AG09309 (cell line): ENCODE data around the gene PTGFR.

ENCODE experiments used
- DNase-seq: peaks from one replicate; pipeline ENCODE4 v3.0.0-alpha.2; 2010; ENCODE audit warnings: low read depth
- H3K4me3 ChIP-seq: 2 replicates; pipeline ENCODE4 v1.5.1; 2011; ENCODE audit warnings: mild to moderate bottlenecking, low read depth, low read length, moderate library complexity; ENCODE audit not compliant: control insufficient read depth
- CTCF ChIP-seq: IDR thresholded peaks from 2 replicates; pipeline ENCODE4 v1.5.1; 2011; ENCODE audit warnings: mild to moderate bottlenecking, low read depth, low read length, inconsistent platforms; ENCODE audit not compliant: insufficient read depth, control insufficient read depth; ENCODE audit errors: missing control alignments

The PTGFR gene

GRCh38 chr1:78511334-78511733 is 20.6 kb downstream of the PTGFR start:
- no peak for TF ChIP-seq CTCF
- DNase-seq, result no peak
- no peak overlapping the region for H3K4me3 ChIP-seq

DNA sequence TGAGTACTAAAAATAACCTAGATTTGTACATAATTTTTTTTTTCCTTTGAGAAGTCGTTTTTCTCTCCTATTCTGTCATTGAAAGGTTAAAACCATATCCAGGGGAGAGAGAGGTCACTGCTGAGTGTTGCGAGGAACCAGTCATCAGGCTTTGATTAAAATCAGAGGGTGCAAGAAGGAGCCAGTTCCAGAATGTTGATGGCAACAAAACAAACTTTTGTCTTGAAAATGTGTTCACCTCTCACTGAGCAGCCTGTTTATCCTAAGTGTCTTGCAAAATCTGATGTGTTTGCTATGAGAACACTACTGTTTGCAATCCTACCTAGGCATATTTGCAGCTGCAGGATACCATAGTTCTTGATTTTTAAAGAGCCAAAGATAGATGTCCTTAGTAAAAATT is 25.9 kb downstream of the PTGFR start:
- no peak for DNase-seq
- H3K4me3 ChIP-seq, result no peak overlapping the region
- no peak for TF ChIP-seq CTCF

GRCh38 chr1:78519446-78519845 is 28.7 kb downstream of the PTGFR start:
- DNase-seq, result peak; percentile 21
- no peak overlapping the region for H3K4me3 ChIP-seq
- TF ChIP-seq CTCF, result no peak

DNA sequence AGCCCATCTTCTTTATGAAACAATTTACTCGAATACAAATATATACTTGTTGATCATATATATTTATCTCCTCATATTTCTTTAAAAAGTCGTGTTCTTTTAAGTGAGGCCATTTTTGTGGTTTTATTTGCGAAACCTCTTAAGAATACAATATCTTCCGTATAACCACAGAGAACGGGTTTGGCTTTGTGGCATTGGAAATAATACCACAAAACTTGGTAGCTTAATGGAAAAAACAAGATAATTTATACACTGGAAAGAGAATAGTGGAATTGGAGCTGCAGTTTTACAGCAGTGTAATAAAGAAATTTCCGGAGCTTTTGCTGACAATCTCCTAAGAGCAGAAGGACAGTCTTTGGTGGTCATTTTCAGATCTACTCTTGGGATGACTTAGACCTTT is 29.4 kb downstream of the PTGFR start:
- no peak for TF ChIP-seq CTCF
- no peak overlapping the region for H3K4me3 ChIP-seq
- peak; percentile 46 for DNase-seq

DNA sequence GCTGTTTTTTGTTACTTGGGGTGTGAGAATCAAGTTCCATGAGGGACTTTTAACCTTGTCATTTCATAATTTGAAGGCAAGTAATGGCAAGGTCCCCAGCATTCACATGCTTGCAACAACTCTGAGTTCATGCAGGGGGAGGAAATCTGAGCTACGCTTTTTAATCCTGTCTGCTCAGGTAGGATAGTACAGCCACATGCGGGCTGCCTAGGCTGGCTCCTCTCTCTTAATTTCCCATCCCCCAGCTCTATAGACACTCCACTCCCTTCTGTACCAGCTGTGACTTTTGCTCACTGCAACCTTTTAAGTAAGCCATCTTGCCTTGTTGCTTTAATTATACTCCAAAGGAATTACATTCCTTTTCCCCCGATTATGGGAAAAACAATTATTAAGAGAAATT is 30.1 kb downstream of the PTGFR start:
- TF ChIP-seq CTCF, result no peak
- no peak overlapping the region for H3K4me3 ChIP-seq
- DNase-seq, result no peak

- H3K4me3 ChIP-seq, result no peak overlapping the region
- no peak for TF ChIP-seq CTCF
- no peak for DNase-seq
These were observed 31.4 kb downstream of the PTGFR start for GRCh38 chr1:78522136-78522535.

GRCh38 chr1:78526496-78526895 is 35.7 kb downstream of the PTGFR start:
- no peak for DNase-seq
- no peak overlapping the region for H3K4me3 ChIP-seq
- no peak for TF ChIP-seq CTCF
